ENCODE measurements around the gene ADCK1.
"Not testable (repeated sequence)": the region's sequence is repeated elsewhere in the genome, so short reads cannot be mapped to it uniquely, and the experiment has no call there.

The ADCK1 gene

GRCh38 chr14:77906446-77906845 lies 106.5 kb downstream of the ADCK1 start:
- DNase-seq: no peak

GRCh38 chr14:77908847-77909246 lies 108.9 kb downstream of the ADCK1 start:
- DNase-seq: no peak

GRCh38 chr14:77909911-77910310 lies 110.0 kb downstream of the ADCK1 start:
- no peak for DNase-seq

- DNase-seq: no peak
Observed at GRCh38 chr14:77910506-77910905, 110.6 kb downstream of the ADCK1 start.

- DNase-seq: no peak
Observed at GRCh38 chr14:77911356-77911755, 111.4 kb downstream of the ADCK1 start.

- no peak for DNase-seq
Observed at GRCh38 chr14:77912754-77913556, 113.0 kb downstream of the ADCK1 start.

GRCh38 chr14:77914073-77914721 lies 114.3 kb downstream of the ADCK1 start:
- no peak for DNase-seq

GRCh38 chr14:77915390-77915789 lies 115.5 kb downstream of the ADCK1 start:
- DNase-seq: not testable (repeated sequence)

GRCh38 chr14:77917491-77918201 lies 117.7 kb downstream of the ADCK1 start:
- DNase-seq: no peak

GRCh38 chr14:77918448-77918847 lies 118.5 kb downstream of the ADCK1 start:
- no peak for DNase-seq

- no peak for DNase-seq
Observed at GRCh38 chr14:77920312-77920711, 120.4 kb downstream of the ADCK1 start.

GRCh38 chr14:77921818-77922217 lies 121.9 kb downstream of the ADCK1 start:
- DNase-seq: no peak

- no peak for DNase-seq
Observed at GRCh38 chr14:77923131-77923936, 123.4 kb downstream of the ADCK1 start.

GRCh38 chr14:77924141-77924948 lies 124.4 kb downstream of the ADCK1 start:
- no peak for DNase-seq

- DNase-seq: no peak
Observed at GRCh38 chr14:77926942-77927341, 127.0 kb downstream of the ADCK1 start.

GRCh38 chr14:77931441-77931840 lies 131.5 kb downstream of the ADCK1 start:
- DNase-seq: no peak

- no peak for DNase-seq
Observed at GRCh38 chr14:77936138-77936639, 136.3 kb downstream of the ADCK1 start.

- no peak for DNase-seq
Observed at GRCh38 chr14:77947372-77947771, 147.5 kb downstream of the ADCK1 start.

GRCh38 chr14:77950371-77951063 lies 150.6 kb downstream of the ADCK1 start:
- no peak for DNase-seq

GRCh38 chr14:77955816-77956484 lies 156.0 kb downstream of the ADCK1 start:
- DNase-seq: no peak

GRCh38 chr14:77959686-77960085 lies 159.8 kb downstream of the ADCK1 start:
- not testable (repeated sequence) for DNase-seq

All from NCI-H1694 treated with DMSO at 0.1 percent for 48 hours (cell line).